Subcutaneous adipose tissue (tissue), 4 donors: ENCODE data around the gene CASTOR1. TPM values are rescaled to one million over a fixed set of nuclear protein-coding genes. Genes with fewer than 3 reads are reported as not detected.

ENCODE experiments used
- CTCF ChIP-seq: fragments of 450-650 bp; IDR thresholded peaks from one replicate; pipeline ENCODE4 v1.5.1; 2016; ENCODE audit warnings: low read depth, mild to moderate bottlenecking, control low read depth, antibody characterized with exemption, moderate library complexity
- total RNA-seq, 4 donors: library from RNA; depleted of rRNA; stranded (reverse); fragments of >200 nt; gene quantifications; one replicate each; pipeline ENCODE4 v1.1.0, GENCODE V29; 2016

Gene CASTOR1
- total RNA-seq, 4 donors from 2014 or later: 8.5 to 26.9 (median 12.8) TPM

DNA sequence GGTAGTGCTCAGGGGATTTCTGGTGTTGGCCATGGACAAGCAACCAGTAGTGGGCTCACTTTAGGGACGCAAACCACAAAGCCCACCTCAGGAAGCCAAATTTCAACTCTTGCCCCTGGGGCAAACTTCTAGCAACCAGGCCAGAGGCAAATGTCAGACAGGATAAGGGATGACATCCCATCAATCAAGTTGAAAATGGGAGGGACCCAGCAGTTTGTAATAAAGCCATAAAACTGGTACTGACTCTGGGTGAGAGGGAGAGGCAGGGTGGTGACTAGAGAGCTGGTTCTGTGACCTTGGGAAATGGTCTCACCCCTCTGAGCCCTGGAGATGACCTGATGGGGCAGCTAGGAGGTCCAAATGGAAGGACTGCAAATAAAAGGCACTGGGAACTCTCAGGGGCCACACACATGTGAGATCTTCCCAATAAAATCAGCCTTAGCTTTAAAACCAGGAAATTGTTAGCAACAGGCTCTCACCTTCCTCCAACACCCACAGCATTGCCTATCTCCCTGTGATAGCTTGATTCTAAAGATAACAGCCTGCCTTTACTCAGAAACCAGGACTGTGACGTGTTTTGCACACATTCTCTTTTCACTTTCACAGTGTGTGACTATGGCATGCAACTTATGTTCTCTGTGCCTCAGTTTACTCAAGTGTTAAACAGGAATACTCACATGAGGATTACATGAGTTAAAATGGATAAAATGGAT lies 43.8 kb upstream of the CASTOR1 start:
- no peak for TF ChIP-seq CTCF

GRCh38 chr22:30332551-30332950 lies 43.2 kb upstream of the CASTOR1 start:
- no peak for TF ChIP-seq CTCF

GRCh38 chr22:30328466-30329049 lies 39.3 kb upstream of the CASTOR1 start:
- no peak for TF ChIP-seq CTCF

GRCh38 chr22:30327864-30328345 lies 38.6 kb upstream of the CASTOR1 start:
- TF ChIP-seq CTCF: no peak

DNA sequence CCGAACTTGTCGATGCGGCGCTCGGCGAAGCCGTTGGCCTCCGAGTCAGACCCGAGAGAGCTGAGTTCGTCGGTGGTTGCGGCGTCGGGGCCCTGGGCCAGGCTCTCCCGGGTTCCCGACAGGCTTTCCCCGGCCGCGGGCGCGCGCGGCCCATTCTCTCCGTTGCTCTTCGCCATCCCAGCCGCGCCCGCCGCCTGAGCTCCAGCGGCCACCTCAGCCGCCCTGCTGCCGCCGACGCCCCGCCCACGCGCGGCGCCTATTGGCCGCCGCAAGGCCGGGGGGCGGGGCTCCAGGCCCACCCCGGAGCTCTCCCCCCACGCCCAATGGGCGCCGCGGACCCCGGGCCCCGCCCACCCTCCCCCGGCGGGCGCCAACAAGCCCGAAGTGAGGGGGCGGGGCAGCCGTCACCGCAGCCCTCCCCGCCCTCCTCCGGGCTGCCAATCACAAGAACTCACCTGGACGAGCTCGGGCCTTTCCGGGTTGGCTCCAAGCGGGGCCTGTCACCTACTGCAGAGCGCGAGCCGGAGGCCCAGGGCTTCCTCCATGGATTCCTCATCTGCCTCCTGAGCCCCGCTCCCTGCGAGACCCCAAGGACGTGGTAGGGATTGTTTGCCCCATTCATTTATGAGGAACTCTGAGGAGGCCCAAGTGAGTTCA lies 37.5 kb upstream of the CASTOR1 start, which contains the start of gene TBC1D10A:
Gene TBC1D10A, minus strand, starts transcription at position 236 of the 657 bp plus-strand sequence. Its CDS starts 60 bp downstream, at position 176.
- no peak for TF ChIP-seq CTCF

- TF ChIP-seq CTCF: no peak
These were observed 37.0 kb upstream of the CASTOR1 start for GRCh38 chr22:30326255-30326705.

- TF ChIP-seq CTCF: no peak
These were observed 36.5 kb upstream of the CASTOR1 start for GRCh38 chr22:30325724-30326254.
